AG04450 (cell line): ENCODE data around the gene GLP2R. TPM values are rescaled to one million over a fixed set of nuclear protein-coding genes. Genes with fewer than 3 reads are reported as not detected.
A peak's percentile ranks its signal among the peaks of the same experiment; 100 is the strongest.
"Not testable (repeated sequence)": the region's sequence is repeated elsewhere in the genome, so short reads cannot be mapped to it uniquely, and the experiment has no call there.

Experiments
- CTCF ChIA-PET: fragments of 300-600, 350-600 bp; formaldehyde crosslinking; extraction: SDS; loops from one replicate; lab custom pipeline; 2022; ENCODE audit warnings: antibody characterized with exemption, inconsistent platforms; lab: Charles Lee
- POLR2A ChIA-PET: fragments of 350-600 bp; formaldehyde crosslinking; extraction: SDS; loops from one replicate; lab custom pipeline; 2021; ENCODE audit warnings: antibody characterized with exemption, inconsistent platforms; lab: Yijun Ruan, JAX
- DNase-seq: peaks from one replicate; pipeline ENCODE4 v3.0.0-alpha.2; 2011; ENCODE audit warnings: low read depth, low spot score
- H3K27ac ChIP-seq: one replicate; pipeline ENCODE4 v1.5.1; 2012; ENCODE audit warnings: low read depth, low read length, control low read depth
- H3K27me3 ChIP-seq: one replicate; pipeline ENCODE4 v1.6.0; 2012; ENCODE audit warnings: low read length; ENCODE audit not compliant: control insufficient read depth, insufficient read depth
- H3K4me3 ChIP-seq: 2 replicates; pipeline ENCODE4 v1.5.1; 2011; ENCODE audit warnings: mild to moderate bottlenecking, low read depth, low read length, control low read depth
- H3K9me3 ChIP-seq: 2 replicates; pipeline ENCODE4 v1.5.1; 2012; ENCODE audit warnings: low read length; ENCODE audit not compliant: control insufficient read depth, insufficient read depth
- polyA plus RNA-seq: library from polyadenylated mRNA; depleted of rRNA; stranded (reverse); fragments of >200 nt; gene quantifications from 2 replicates; pipeline ENCODE4 v1.2.3, GENCODE V29; 2011
- TF ChIP-seq, protein P1 (sequence below): IDR thresholded peaks from 2 replicates; pipeline ENCODE4 v1.5.1; 2011; ENCODE audit warnings: low read depth, low read length, control low read depth, inconsistent platforms

Gene GLP2R
- polyA plus RNA-seq, 1 experiment: 0.63 TPM

- no peaks in the 10 kb centered on the region for H3K27me3 ChIP-seq
- TF ChIP-seq, protein P1, sequence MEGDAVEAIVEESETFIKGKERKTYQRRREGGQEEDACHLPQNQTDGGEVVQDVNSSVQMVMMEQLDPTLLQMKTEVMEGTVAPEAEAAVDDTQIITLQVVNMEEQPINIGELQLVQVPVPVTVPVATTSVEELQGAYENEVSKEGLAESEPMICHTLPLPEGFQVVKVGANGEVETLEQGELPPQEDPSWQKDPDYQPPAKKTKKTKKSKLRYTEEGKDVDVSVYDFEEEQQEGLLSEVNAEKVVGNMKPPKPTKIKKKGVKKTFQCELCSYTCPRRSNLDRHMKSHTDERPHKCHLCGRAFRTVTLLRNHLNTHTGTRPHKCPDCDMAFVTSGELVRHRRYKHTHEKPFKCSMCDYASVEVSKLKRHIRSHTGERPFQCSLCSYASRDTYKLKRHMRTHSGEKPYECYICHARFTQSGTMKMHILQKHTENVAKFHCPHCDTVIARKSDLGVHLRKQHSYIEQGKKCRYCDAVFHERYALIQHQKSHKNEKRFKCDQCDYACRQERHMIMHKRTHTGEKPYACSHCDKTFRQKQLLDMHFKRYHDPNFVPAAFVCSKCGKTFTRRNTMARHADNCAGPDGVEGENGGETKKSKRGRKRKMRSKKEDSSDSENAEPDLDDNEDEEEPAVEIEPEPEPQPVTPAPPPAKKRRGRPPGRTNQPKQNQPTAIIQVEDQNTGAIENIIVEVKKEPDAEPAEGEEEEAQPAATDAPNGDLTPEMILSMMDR: no peak
- CTCF ChIA-PET: interaction anchor here (7.2 kb wide), 1 partner anchor 699 kb away, joined by 36 read pairs; no protein-coding TSS in a partner anchor
- H3K27ac ChIP-seq: no peak overlapping the region
- H3K4me3 ChIP-seq: no peak overlapping the region
- POLR2A ChIA-PET: no interaction called here
- no peak for DNase-seq
- peaks cover 33% of the 10 kb centered on the region for H3K9me3 ChIP-seq
Observed at GRCh38 chr17:9918804-9919352, 93.2 kb downstream of the GLP2R start.

GRCh38 chr17:9921216-9921615 is 95.5 kb downstream of the GLP2R start:
- POLR2A ChIA-PET: not testable (repeated sequence)

GRCh38 chr17:9922012-9922848 is 96.5 kb downstream of the GLP2R start:
- H3K27ac ChIP-seq: no peak overlapping the region
- no peaks in the 10 kb centered on the region for H3K27me3 ChIP-seq
- POLR2A ChIA-PET: no interaction called here
- TF ChIP-seq, protein P1: no peak
- H3K9me3 ChIP-seq: peaks cover 14% of the 10 kb centered on the region
- no peak for DNase-seq
- no peak overlapping the region for H3K4me3 ChIP-seq
- CTCF ChIA-PET: interaction anchor here (0.6 to 9.4 kb wide), 4 partner anchors 683 to 696 kb away, joined by 3 to 205 read pairs (median 20); no protein-coding TSS in a partner anchor

More at GRCh38 chr17:9921216-9921615, 95.5 kb downstream of the GLP2R start:
- CTCF ChIA-PET: interaction anchor here (0.6 to 7.2 kb wide), 3 partner anchors 684 to 697 kb away, joined by 3 to 36 read pairs (median 4); no protein-coding TSS in a partner anchor
- H3K27me3 ChIP-seq, H3K27ac ChIP-seq, DNase-seq, H3K4me3 ChIP-seq: not testable (repeated sequence)
- H3K9me3 ChIP-seq: peaks cover 22% of the 10 kb centered on the region

DNA sequence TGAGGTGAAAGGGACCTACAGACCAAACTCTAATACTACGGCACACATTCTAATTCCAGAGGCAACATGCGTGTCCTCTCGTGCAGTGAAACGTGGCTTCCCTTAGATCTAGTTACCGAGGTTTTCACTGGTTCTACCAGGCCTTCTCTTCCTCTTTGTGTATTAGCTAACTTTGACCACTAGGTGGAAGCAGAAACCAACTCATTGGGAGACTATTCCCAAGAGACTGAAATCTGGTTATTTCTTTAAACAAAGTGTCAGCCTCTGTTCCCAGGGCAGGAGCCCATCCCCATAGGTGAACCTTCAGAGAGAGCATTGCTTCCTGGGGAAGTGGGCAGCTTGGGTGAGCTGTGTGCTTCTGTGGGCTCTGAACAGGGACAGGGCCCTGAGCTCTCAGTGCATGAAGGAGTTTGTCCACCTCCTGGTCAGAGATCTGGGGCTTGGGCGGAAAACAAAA is 99.0 kb downstream of the GLP2R start:
- POLR2A ChIA-PET: no interaction called here
- TF ChIP-seq, protein P1: peak; percentile 85
- Histone ChIP-seq H3K27me3 (no peaks in the 10 kb centered on the region), H3K4me3 (no peak overlapping the region), H3K9me3 (no peaks in the 10 kb centered on the region; the same call in 1 of the 2 replicates), H3K27ac (peak overlapping the region; percentile 21)
- peak; percentile 21 for DNase-seq
- CTCF ChIA-PET: interaction anchor here (0.6 to 9.4 kb wide), 12 partner anchors 9 to 920 kb away, joined by 3 to 205 read pairs (median 3); no protein-coding TSS in a partner anchor

DNA sequence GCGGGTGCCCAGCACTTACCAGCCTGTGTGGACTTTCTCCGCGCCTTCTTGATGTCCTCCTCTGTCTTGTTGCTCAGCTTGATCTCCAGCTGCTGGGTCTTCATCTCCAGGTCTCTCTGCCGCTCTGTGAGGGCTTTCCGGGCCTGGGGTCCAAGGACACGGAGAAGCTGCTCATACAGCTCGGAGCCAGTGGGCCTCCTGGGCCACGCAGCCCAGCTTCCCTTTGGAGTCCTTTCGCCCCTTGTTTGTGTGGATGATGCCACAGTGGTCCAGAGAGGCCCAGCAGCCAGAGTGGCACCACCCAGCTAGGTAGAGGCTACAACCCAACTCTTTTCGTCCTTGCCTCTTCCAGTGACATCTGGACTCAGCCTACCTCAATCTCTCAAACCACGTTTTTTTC is 99.7 kb downstream of the GLP2R start:
- no peaks in the 10 kb centered on the region for H3K27me3 ChIP-seq
- H3K9me3 ChIP-seq: no peaks in the 10 kb centered on the region; the same call in 1 of the 2 replicates
- ChIA-PET CTCF (interaction anchor here (0.6 to 9.4 kb wide), 5 partner anchors 29 to 920 kb away, joined by 3 to 205 read pairs (median 4); no protein-coding TSS in a partner anchor), POLR2A (no interaction called here)
- no peak overlapping the region for H3K4me3 ChIP-seq
- no peak for DNase-seq
- no peak overlapping the region for H3K27ac ChIP-seq
- TF ChIP-seq, protein P1: no peak
